ENCODE results near the gene SLC35F3. TPM values are rescaled to one million over a fixed set of nuclear protein-coding genes. Genes with fewer than 3 reads are reported as not detected.

SLC35F3 gene
- total RNA-seq, 3 donors from 2014 or later: 0.17 to 0.89 (median 0.20) TPM

DNA sequence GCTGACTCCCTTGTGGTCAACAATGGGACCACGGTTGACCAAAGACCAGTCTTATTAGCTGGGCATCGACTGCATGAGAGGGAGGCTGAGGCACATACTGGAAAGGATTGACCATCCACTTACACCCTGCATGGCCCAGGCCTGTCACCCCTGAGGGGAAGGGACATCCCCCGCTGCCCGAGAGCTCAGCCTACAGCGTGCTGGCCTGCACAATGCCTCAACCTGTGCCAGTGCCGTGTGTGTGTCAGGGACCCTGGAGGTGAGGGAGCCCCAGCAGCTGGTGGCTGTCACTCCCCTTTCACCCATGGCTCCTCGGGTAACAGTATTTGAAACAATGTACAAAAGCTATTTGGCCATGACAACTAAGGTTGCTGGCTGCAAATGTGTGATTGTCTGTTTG is 67.3 kb downstream of the SLC35F3 start:
- Histone ChIP-seq H3K36me3 (ENCODE audit: low read depth) (no peaks in the 10 kb centered on the region), H3K4me1 (ENCODE audit: low read depth) (no peaks in the 10 kb centered on the region), H3K4me3 (no peak overlapping the region), H3K9me3 (no peaks in the 10 kb centered on the region)
- DNase-seq (no peak), ATAC-seq (no peak)
- intact Hi-C loops (cut with DNase I, micrococcal nuclease): no loop called here
- TF ChIP-seq, protein P1, sequence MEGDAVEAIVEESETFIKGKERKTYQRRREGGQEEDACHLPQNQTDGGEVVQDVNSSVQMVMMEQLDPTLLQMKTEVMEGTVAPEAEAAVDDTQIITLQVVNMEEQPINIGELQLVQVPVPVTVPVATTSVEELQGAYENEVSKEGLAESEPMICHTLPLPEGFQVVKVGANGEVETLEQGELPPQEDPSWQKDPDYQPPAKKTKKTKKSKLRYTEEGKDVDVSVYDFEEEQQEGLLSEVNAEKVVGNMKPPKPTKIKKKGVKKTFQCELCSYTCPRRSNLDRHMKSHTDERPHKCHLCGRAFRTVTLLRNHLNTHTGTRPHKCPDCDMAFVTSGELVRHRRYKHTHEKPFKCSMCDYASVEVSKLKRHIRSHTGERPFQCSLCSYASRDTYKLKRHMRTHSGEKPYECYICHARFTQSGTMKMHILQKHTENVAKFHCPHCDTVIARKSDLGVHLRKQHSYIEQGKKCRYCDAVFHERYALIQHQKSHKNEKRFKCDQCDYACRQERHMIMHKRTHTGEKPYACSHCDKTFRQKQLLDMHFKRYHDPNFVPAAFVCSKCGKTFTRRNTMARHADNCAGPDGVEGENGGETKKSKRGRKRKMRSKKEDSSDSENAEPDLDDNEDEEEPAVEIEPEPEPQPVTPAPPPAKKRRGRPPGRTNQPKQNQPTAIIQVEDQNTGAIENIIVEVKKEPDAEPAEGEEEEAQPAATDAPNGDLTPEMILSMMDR (IDR thresholded peaks at IDR 0.05): no peak

DNA sequence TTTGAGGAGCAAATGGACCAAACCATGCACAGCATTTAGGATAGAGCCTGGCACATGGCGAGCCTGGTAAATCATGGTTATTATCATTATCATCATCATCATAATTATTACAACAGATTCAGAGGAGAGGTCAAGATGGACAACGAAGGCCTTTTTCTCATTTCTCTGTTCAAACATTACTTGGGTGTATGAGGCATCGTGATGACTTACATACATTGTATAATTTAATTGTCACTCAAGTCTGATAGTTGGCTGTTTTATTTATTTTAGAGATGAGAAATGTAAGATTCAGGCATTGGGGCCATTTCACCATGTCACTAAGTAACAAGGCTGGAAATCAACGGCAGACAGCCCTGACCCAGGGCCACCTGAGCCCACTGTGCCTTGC is 68.1 kb downstream of the SLC35F3 start:
- no peak overlapping the region for H3K4me3 ChIP-seq
- H3K36me3 ChIP-seq (ENCODE audit: low read depth): no peaks in the 10 kb centered on the region
- intact Hi-C loops (cut with DNase I, micrococcal nuclease): no loop called here
- no peak for DNase-seq
- ATAC-seq: no peak
- TF ChIP-seq, protein P1 (IDR thresholded peaks at IDR 0.05): no peak
- H3K9me3 ChIP-seq: no peaks in the 10 kb centered on the region
- no peaks in the 10 kb centered on the region for H3K4me1 ChIP-seq (ENCODE audit: low read depth)

- TF ChIP-seq, protein P1 (IDR thresholded peaks at IDR 0.05): no peak
- intact Hi-C loops (cut with DNase I, micrococcal nuclease): no loop called here
- no peak for ATAC-seq
- Histone ChIP-seq H3K4me3 (no peak overlapping the region), H3K9me3 (no peaks in the 10 kb centered on the region), H3K36me3 (ENCODE audit: low read depth) (no peaks in the 10 kb centered on the region), H3K4me1 (ENCODE audit: low read depth) (no peaks in the 10 kb centered on the region)
- no peak for DNase-seq
Observed at GRCh38 chr1:233972951-233973635, 68.6 kb downstream of the SLC35F3 start.

DNA sequence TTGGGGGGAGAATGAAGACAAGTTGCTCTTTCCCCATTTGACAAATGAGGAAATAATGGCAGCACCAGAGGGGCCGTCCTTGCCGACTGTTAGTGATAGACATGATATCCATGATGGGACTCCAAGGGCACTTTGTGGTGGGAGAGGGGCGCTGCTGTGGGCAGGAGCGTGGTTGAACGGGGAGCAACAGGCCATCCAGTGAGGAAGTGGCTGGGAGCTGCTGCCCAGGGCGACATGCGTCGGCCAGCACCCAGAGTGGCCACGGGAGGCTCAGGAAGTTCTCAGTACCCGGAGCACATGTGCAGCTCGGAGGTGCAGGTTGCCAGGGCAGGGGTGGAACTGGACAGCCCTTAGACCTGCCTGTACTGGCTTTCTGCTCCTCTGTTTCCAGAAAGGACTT is 71.0 kb downstream of the SLC35F3 start:
- TF ChIP-seq, protein P1 (IDR thresholded peaks at IDR 0.05): no peak
- Histone ChIP-seq H3K36me3 (ENCODE audit: low read depth) (no peaks in the 10 kb centered on the region), H3K9me3 (no peaks in the 10 kb centered on the region), H3K4me1 (ENCODE audit: low read depth) (no peaks in the 10 kb centered on the region), H3K4me3 (no peak overlapping the region)
- ATAC-seq: no peak
- DNase-seq: no peak
- intact Hi-C loops (cut with DNase I, micrococcal nuclease): no loop called here

- Histone ChIP-seq H3K9me3 (no peaks in the 10 kb centered on the region), H3K4me3 (no peak overlapping the region), H3K4me1 (ENCODE audit: low read depth) (no peaks in the 10 kb centered on the region), H3K36me3 (ENCODE audit: low read depth) (no peaks in the 10 kb centered on the region)
- ATAC-seq (no peak), DNase-seq (no peak)
- TF ChIP-seq, protein P1 (IDR thresholded peaks at IDR 0.05): no peak
- intact Hi-C loops (cut with DNase I, micrococcal nuclease): no loop called here
Observed at GRCh38 chr1:233981042-233981675, 76.7 kb downstream of the SLC35F3 start.
